Peyer's patch (tissue), 4 donors: ENCODE measurements around the gene SLC7A10.

Source experiments
- CTCF ChIP-seq, 6 experiments: fragments of 450-650 bp in 4 of 6; fragments of 200-600 bp in 2 of 6; sonication (generic) in 1 of 6; IDR thresholded peaks; one replicate each; pipeline ENCODE4 v1.5.1; 2017 to 2019; ENCODE audit warnings: antibody characterized with exemption in 6 of 6, mild to moderate bottlenecking in 3 of 6, moderate library complexity in 1 of 6
- POLR2A ChIP-seq, 2 donors: fragments of 450-650 bp; IDR thresholded peaks; one replicate each; pipeline ENCODE4 v1.5.1; 2017; ENCODE audit warnings: antibody characterized with exemption in 2 of 2, mild to moderate bottlenecking in 2 of 2, moderate library complexity in 2 of 2

- TF ChIP-seq CTCF (IDR thresholded peaks at IDR 0.05) (no peak), POLR2A (IDR thresholded peaks at IDR 0.05) (no peak)
Measured at GRCh38 chr19:33189453-33189852, 36.2 kb downstream of the SLC7A10 start.
